ENCODE data around the gene CYP4F8.
A peak's percentile ranks its signal among the peaks of the same experiment; 100 is the strongest.
"Not testable (repeated sequence)": the region's sequence is repeated elsewhere in the genome, so short reads cannot be mapped to it uniquely, and the experiment has no call there.

The CYP4F8 gene

GRCh38 chr19:15614507-15615379 lies at the start of gene CYP4F8:
Gene CYP4F8 (plus strand): TSS chr19:15615218. CDS start chr19:15615617, 399 bp downstream.
- Mint-ChIP-seq H3K27ac (no peak within 1 kb of the TSS), H3K4me3 (no peak within 1 kb of the TSS), H3K9me3 (ENCODE audit: low read depth) (no peaks in the 10 kb centered on the region), H3K4me1 (ENCODE audit: low read depth) (no peaks in the 10 kb centered on the region), H3K36me3 (no peaks in the 10 kb centered on the region), H3K27me3 (peaks cover 9% of the 10 kb centered on the region)

DNA sequence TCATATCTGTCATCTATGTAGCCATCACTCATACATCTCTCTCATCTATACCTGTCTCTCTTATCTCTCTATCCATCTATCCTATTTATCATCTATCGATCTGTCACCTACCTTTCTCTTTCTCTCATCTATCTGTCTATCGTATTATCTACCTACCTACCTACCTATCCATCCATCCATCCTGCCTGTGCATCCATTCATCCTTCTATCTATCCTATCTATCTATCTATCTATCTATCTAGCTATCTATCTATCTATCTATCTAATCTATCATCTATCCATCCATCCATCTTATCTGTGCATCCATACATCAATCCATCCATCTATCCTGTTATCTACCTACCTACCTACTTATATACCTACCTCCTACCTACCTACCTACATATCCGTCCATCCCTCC lies 44.6 kb upstream of the CYP4F8 start:
- H3K36me3 Mint-ChIP-seq: no peaks in the 10 kb centered on the region
- no peak overlapping the region for H3K27ac Mint-ChIP-seq
- no peaks in the 10 kb centered on the region for H3K9me3 Mint-ChIP-seq (ENCODE audit: low read depth)
- peaks cover 22% of the 10 kb centered on the region for H3K27me3 Mint-ChIP-seq
- H3K4me3 Mint-ChIP-seq: no peak overlapping the region
- H3K4me1 Mint-ChIP-seq (ENCODE audit: low read depth): no peaks in the 10 kb centered on the region

- no peaks in the 10 kb centered on the region for H3K36me3 Mint-ChIP-seq
- no peaks in the 10 kb centered on the region for H3K9me3 Mint-ChIP-seq (ENCODE audit: low read depth)
- no peak overlapping the region for H3K4me3 Mint-ChIP-seq
These were observed 39.6 kb upstream of the CYP4F8 start for GRCh38 chr19:15575406-15575805.

DNA sequence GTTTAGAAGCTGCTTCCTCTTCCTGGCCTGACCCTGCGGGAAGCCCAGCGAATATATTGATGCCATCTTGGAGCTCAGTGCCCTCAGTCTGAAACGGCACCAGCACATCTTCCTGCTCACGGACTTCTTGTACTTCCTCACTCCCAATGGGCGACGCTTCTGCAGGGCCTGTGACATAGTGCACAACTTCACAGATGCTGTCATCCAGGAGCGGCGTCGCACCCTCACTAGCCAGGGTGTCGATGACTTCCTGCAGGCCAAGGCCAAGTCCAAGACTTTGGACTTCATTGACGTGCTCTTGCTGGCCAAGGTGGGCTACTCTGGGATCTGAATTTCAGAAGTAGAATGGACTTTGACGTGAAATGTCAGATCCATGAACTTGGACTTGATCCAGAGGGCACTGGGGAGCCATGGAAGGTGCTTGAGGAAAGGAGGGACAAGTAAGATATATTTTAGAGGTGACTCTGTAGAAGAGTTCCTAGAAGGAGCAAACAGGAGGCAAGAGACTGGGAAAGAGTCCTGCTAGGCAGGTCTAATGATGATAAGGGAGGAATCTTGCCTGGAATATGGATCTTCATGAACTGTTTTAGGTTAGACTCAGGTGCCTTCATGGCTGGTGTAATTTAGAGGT lies 38.4 kb upstream of the CYP4F8 start:
- no peaks in the 10 kb centered on the region for H3K4me1 Mint-ChIP-seq (ENCODE audit: low read depth)
- peaks cover 8% of the 10 kb centered on the region for H3K27me3 Mint-ChIP-seq
- H3K36me3 Mint-ChIP-seq: no peaks in the 10 kb centered on the region
- H3K4me3 Mint-ChIP-seq: no peak overlapping the region
- H3K27ac Mint-ChIP-seq: no peak overlapping the region
- no peaks in the 10 kb centered on the region for H3K9me3 Mint-ChIP-seq (ENCODE audit: low read depth)

More at GRCh38 chr19:15575406-15575805, 39.6 kb upstream of the CYP4F8 start:
- Mint-ChIP-seq H3K27ac (no peak overlapping the region), H3K27me3 (peaks cover 7% of the 10 kb centered on the region), H3K4me1 (ENCODE audit: low read depth) (no peaks in the 10 kb centered on the region)

- Mint-ChIP-seq H3K27ac (no peak overlapping the region), H3K27me3 (peaks cover 8% of the 10 kb centered on the region), H3K36me3 (no peaks in the 10 kb centered on the region), H3K4me3 (no peak overlapping the region), H3K9me3 (ENCODE audit: low read depth) (no peaks in the 10 kb centered on the region), H3K4me1 (ENCODE audit: low read depth) (no peaks in the 10 kb centered on the region)
These were observed 37.7 kb upstream of the CYP4F8 start for GRCh38 chr19:15577184-15577771.

DNA sequence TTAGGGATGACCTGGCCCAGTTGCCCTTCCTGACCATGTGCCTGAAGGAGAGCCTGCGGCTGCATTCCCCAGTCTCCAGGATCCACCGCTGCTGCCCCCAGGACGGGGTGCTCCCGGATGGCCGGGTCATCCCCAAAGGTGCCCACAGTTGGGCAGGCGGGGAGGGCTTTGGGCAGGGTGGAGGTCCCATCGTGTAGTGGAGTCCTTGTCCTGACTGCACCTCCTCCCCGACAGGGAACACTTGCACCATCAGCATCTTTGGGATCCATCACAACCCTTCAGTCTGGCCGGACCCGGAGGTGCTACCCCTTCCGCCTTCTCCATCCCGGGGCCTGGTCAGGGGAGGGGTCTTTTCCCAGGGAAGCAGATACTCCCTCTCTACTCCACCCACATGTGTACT lies 31.7 kb upstream of the CYP4F8 start:
- Mint-ChIP-seq H3K9me3 (ENCODE audit: low read depth) (no peaks in the 10 kb centered on the region), H3K27me3 (peaks cover 14% of the 10 kb centered on the region), H3K4me1 (ENCODE audit: low read depth) (peaks cover 2% of the 10 kb centered on the region), H3K27ac (no peak overlapping the region), H3K36me3 (no peaks in the 10 kb centered on the region), H3K4me3 (no peak overlapping the region)

DNA sequence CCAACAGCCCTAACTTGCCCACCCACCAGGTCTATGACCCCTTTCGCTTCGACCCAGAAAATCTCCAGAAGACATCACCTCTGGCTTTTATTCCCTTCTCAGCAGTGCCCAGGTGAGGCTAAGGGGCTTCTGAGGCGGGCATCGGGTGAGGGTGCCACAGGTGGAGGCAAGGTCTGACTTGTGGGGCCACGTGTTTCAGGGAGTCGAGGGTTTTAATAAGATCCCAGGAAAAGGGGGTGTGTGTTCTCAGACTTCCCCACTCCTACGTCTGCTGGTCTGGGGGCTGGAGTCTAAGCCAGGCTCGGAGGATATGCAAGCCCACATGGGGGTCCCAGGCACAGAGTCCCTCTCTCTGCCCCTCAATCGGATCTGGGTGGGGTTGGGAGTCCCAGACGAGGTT lies 30.9 kb upstream of the CYP4F8 start:
- Mint-ChIP-seq H3K36me3 (no peaks in the 10 kb centered on the region), H3K27ac (no peak overlapping the region), H3K9me3 (ENCODE audit: low read depth) (no peaks in the 10 kb centered on the region), H3K27me3 (peaks cover 16% of the 10 kb centered on the region), H3K4me1 (ENCODE audit: low read depth) (peaks cover 2% of the 10 kb centered on the region), H3K4me3 (no peak overlapping the region)

DNA sequence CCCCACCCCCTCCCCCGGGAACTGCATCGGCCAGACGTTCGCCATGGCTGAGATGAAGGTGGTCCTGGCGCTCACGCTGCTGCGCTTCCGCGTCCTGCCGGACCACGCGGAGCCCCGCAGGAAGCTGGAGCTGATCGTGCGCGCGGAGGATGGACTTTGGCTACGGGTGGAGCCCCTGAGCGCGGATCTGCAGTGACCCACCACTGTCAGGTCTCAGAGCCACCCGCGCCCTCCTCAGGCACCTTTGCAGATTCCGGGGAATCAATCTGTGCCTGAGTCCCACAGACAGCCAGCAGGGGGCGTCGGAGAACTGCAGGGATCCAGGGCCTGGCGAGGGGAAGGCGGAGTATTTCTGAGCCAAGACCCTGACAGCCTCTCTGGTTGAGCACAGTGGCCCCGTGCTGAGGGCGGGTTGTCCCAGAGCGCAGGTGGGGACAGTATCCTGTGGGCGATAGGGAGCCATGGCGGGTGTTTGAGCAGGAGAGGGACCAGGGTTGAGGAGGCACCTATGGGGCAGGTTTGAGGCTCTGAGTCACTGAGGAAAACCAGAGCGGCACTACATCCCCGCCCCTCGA lies 30.4 kb upstream of the CYP4F8 start:
- Mint-ChIP-seq H3K27ac (no peak overlapping the region), H3K4me1 (ENCODE audit: low read depth) (peaks cover 2% of the 10 kb centered on the region), H3K4me3 (peak overlapping the region; percentile 40), H3K36me3 (no peaks in the 10 kb centered on the region), H3K9me3 (ENCODE audit: low read depth) (no peaks in the 10 kb centered on the region), H3K27me3 (peaks cover 16% of the 10 kb centered on the region)

- Mint-ChIP-seq H3K27me3 (peaks cover 20% of the 10 kb centered on the region), H3K9me3 (ENCODE audit: low read depth) (no peaks in the 10 kb centered on the region), H3K36me3 (no peaks in the 10 kb centered on the region), H3K27ac (no peak overlapping the region), H3K4me1 (ENCODE audit: low read depth) (peaks cover 2% of the 10 kb centered on the region), H3K4me3 (no peak overlapping the region)
These were observed 27.4 kb upstream of the CYP4F8 start for GRCh38 chr19:15587663-15588062.

DNA sequence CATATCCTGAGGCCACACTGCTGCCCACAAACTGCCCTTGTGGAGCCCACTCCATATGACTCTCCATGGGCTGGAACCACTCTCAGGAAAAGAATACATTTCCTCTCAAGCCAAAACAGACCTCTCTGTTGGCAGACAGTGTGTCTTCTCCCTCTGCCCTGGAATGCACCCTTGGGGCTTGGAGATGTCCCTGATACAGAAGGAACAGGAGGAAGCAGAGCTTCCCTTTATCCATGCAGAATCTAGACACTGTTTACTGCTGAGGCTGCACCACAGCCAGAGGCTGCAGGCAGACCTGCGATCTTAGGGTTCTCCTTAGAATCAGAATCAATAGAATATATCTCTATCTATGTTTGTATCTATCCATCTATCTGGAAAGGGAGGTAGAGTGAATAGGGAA lies 26.8 kb upstream of the CYP4F8 start:
- Mint-ChIP-seq H3K36me3 (no peaks in the 10 kb centered on the region), H3K4me3 (no peak overlapping the region), H3K27me3 (peaks cover 17% of the 10 kb centered on the region), H3K9me3 (ENCODE audit: low read depth) (no peaks in the 10 kb centered on the region), H3K27ac (no peak overlapping the region), H3K4me1 (ENCODE audit: low read depth) (peaks cover 2% of the 10 kb centered on the region)

DNA sequence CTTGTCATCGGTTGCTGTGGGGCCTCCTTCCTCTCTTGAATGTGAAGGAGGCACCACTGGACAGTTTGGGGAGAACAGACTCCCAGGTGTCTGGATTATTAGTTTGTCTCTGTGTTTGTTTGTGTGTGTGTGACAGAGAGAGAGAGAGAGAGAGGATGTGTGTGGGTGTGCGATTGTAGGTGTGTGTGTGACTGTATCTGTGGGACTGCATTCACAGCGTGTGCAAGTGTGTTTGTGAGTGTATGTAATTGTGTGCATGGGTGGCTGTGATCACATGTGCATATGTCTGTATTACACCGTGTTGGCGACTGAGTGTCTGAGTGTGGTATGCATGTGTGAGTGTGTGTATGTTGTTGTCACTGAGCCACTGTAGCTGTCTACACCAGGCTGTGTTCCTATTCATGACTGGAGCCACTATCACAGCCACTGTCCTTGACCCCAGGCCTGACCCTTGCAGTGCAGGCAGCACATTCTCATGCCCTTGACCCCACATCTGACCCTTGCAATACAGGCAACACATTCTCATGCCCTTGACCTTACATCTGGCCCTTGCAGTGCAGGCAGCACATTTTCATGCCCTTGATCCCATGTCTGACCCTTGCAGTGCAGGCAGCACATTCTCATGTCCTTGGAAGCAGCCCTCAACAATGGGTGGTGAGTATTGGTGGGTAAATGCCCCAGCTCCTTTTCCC lies 25.1 kb upstream of the CYP4F8 start:
- Mint-ChIP-seq H3K27ac (no peak overlapping the region), H3K4me1 (ENCODE audit: low read depth) (peaks cover 1% of the 10 kb centered on the region), H3K9me3 (ENCODE audit: low read depth) (no peaks in the 10 kb centered on the region), H3K4me3 (no peak overlapping the region), H3K27me3 (peaks cover 29% of the 10 kb centered on the region), H3K36me3 (no peaks in the 10 kb centered on the region)

DNA sequence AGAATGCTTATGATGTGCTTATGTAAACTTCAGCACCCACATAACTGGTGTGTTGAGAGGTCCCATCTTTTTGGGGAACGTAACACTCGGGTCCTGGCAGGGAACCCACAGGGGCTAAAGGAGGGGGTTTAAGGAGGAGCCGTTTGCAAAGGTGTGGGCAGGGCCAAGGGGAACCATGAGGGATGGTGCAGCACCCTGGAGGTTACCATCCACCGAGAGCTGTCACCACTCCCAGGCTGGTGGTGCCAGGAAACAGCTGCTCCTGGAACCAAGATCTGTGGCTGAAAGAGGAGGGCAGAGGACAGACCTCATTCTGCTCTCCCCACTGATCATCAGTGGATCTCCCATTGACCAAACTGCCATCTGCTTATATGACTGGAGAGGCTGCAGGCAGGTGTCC lies 23.2 kb upstream of the CYP4F8 start:
- H3K36me3 Mint-ChIP-seq: peaks cover 3% of the 10 kb centered on the region
- no peak overlapping the region for H3K4me3 Mint-ChIP-seq
- peaks cover 37% of the 10 kb centered on the region for H3K27me3 Mint-ChIP-seq
- H3K4me1 Mint-ChIP-seq (ENCODE audit: low read depth): no peaks in the 10 kb centered on the region
- no peak overlapping the region for H3K27ac Mint-ChIP-seq
- H3K9me3 Mint-ChIP-seq (ENCODE audit: low read depth): peaks cover 6% of the 10 kb centered on the region

- not testable (repeated sequence) for H3K36me3 Mint-ChIP-seq; H3K4me1 Mint-ChIP-seq (ENCODE audit: low read depth); H3K4me3 Mint-ChIP-seq; H3K9me3 Mint-ChIP-seq (ENCODE audit: low read depth); H3K27ac Mint-ChIP-seq
- H3K27me3 Mint-ChIP-seq: peaks cover 37% of the 10 kb centered on the region
These were observed 22.5 kb upstream of the CYP4F8 start for GRCh38 chr19:15592506-15592905.

GRCh38 chr19:15593766-15594165 lies 21.3 kb upstream of the CYP4F8 start:
- not testable (repeated sequence) for H3K4me1 Mint-ChIP-seq (ENCODE audit: low read depth); H3K4me3 Mint-ChIP-seq

GRCh38 chr19:15595069-15595468 lies 19.9 kb upstream of the CYP4F8 start:
- Mint-ChIP-seq H3K27me3 (peaks cover 27% of the 10 kb centered on the region), H3K4me1 (ENCODE audit: low read depth) (no peaks in the 10 kb centered on the region), H3K36me3 (peaks cover 3% of the 10 kb centered on the region), H3K9me3 (ENCODE audit: low read depth) (peaks cover 7% of the 10 kb centered on the region), H3K4me3 (no peak overlapping the region), H3K27ac (no peak overlapping the region)

More at GRCh38 chr19:15593766-15594165, 21.3 kb upstream of the CYP4F8 start:
- H3K36me3 Mint-ChIP-seq; H3K9me3 Mint-ChIP-seq (ENCODE audit: low read depth); H3K27ac Mint-ChIP-seq: not testable (repeated sequence)
- H3K27me3 Mint-ChIP-seq: peaks cover 30% of the 10 kb centered on the region
